ENCODE measurements around the gene ORAI3. TPM values are rescaled to one million over a fixed set of nuclear protein-coding genes. Genes with fewer than 3 reads are reported as not detected.

ORAI3 gene
- total RNA-seq, 1 donor from 2014 or later: 10.2 TPM

DNA sequence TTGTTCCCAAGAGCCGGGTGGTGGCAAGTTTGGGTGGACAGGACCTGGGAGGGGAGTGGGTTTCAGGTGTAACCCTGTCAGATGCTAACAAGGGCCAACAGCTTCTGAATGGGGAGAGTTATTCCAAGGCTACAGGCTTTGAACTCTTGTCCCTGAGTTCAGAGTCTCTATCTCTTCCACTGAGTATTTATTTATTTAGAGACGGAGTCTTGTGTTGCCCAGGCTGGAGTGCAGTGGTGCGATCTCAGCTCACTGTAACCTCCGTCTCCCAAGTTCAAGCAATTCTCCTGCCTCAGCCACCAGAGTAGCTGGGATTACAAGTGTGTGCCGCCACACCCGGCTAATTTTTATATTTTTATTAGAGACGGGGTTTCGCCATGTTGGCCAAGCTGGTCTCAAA lies 6.1 kb downstream of the ORAI3 start:
- Mint-ChIP-seq H3K36me3 (no peaks in the 10 kb centered on the region), H3K4me3 (no peak overlapping the region), H3K27ac (no peak overlapping the region), H3K4me1 (peaks cover 21% of the 10 kb centered on the region), H3K27me3 (ENCODE audit: insufficient read depth, low read depth) (peaks cover 3% of the 10 kb centered on the region), H3K9me3 (no peaks in the 10 kb centered on the region)
- no peak for DNase-seq (ENCODE audit: low spot score)
- Histone ChIP-seq H3K4me2 (no peak overlapping the region), H3K4me3 (no peak overlapping the region), H2AFZ (replicated peaks) (no peak overlapping the region), H3K79me2 (ENCODE audit: low read depth) (peaks cover 18% of the 10 kb centered on the region), H3K9me3 (ENCODE audit: low read depth) (no peaks in the 10 kb centered on the region), H3K4me1 (peaks cover 13% of the 10 kb centered on the region), H3K9ac (no peak overlapping the region), H4K20me1 (ENCODE audit: low read depth) (peaks cover 27% of the 10 kb centered on the region), H3K27me3 (no peaks in the 10 kb centered on the region), H3K27ac (no peak overlapping the region), H3F3A (ENCODE audit: low read depth) (peaks cover 55% of the 10 kb centered on the region), H3K36me3 (peaks cover 6% of the 10 kb centered on the region)
- TF ChIP-seq, protein P1, sequence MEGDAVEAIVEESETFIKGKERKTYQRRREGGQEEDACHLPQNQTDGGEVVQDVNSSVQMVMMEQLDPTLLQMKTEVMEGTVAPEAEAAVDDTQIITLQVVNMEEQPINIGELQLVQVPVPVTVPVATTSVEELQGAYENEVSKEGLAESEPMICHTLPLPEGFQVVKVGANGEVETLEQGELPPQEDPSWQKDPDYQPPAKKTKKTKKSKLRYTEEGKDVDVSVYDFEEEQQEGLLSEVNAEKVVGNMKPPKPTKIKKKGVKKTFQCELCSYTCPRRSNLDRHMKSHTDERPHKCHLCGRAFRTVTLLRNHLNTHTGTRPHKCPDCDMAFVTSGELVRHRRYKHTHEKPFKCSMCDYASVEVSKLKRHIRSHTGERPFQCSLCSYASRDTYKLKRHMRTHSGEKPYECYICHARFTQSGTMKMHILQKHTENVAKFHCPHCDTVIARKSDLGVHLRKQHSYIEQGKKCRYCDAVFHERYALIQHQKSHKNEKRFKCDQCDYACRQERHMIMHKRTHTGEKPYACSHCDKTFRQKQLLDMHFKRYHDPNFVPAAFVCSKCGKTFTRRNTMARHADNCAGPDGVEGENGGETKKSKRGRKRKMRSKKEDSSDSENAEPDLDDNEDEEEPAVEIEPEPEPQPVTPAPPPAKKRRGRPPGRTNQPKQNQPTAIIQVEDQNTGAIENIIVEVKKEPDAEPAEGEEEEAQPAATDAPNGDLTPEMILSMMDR (IDR thresholded peaks at IDR 0.05): no peak
- TF ChIP-seq EZH2 (IDR thresholded peaks at IDR 0.05) (no peak), EZH2phosphoT487 (IDR thresholded peaks at IDR 0.05) (no peak)

DNA sequence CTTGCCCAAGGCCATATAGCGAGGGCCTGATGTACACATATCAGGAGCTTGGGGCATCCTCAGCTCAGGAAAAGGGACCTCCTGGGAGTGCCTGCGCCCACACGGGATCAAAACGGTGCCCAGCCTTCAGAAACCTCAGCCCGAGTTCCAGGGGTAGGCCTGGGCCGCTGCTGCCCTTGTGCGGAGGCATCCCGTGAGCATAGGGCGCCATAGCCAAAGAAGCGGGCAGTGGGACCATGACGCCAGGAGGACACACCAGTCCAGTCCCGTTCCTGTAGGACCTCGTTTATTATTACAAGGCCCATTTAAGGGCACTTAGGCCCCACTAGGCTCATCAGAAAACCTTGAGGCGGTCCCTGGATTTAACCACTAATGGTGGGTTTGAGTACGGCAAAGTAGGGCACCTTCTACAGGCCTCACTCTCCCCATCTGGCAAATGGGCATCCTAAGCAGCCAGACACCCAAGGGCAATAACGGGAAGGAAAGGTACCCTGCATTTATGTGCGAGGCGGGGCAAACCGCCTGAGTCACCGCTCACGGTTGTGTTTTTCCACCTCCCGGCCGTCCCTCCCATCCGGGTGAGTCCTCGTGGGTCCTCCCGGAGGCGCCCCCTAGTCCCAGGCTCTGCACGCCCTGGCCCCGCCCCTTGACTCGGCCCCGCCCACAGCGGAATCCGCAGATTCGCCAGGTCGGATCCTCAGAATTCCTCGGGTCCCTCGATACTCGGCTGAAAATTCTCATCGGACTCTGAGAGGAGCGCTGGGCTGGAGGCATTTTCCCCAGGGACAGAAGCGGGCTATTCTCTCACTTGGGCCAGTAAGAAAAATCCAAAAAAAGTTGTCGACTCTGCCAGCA lies 8.0 kb downstream of the ORAI3 start:
- H2AFZ ChIP-seq (replicated peaks): peak overlapping the region; percentile 100
- Mint-ChIP-seq H3K4me1 (peaks cover 14% of the 10 kb centered on the region), H3K4me3 (peak overlapping the region; percentile 97), H3K36me3 (peaks cover 9% of the 10 kb centered on the region), H3K27me3 (ENCODE audit: insufficient read depth, low read depth) (peaks cover 3% of the 10 kb centered on the region), H3K27ac (peak overlapping the region; percentile 100), H3K9me3 (no peaks in the 10 kb centered on the region)
- H3K9me3 ChIP-seq (ENCODE audit: low read depth): no peaks in the 10 kb centered on the region
- H3K4me3 ChIP-seq: peak overlapping the region; percentile 98
- H3K4me2 ChIP-seq: peak overlapping the region; percentile 83
- peak overlapping the region; percentile 100 for H3K9ac ChIP-seq
- peaks cover 47% of the 10 kb centered on the region for H3F3A ChIP-seq (ENCODE audit: low read depth)
- TF ChIP-seq EZH2phosphoT487 (IDR thresholded peaks at IDR 0.05) (no peak), EZH2 (IDR thresholded peaks at IDR 0.05) (no peak)
- TF ChIP-seq, protein P1 (IDR thresholded peaks at IDR 0.05): peak; percentile 44
- H3K79me2 ChIP-seq (ENCODE audit: low read depth): peaks cover 23% of the 10 kb centered on the region
- H4K20me1 ChIP-seq (ENCODE audit: low read depth): peaks cover 16% of the 10 kb centered on the region
- peak overlapping the region; percentile 100 for H3K27ac ChIP-seq
- peaks cover 9% of the 10 kb centered on the region for H3K36me3 ChIP-seq
- no peaks in the 10 kb centered on the region for H3K27me3 ChIP-seq
- peak; percentile 89 for DNase-seq (ENCODE audit: low spot score)
- H3K4me1 ChIP-seq: peaks cover 5% of the 10 kb centered on the region

DNA sequence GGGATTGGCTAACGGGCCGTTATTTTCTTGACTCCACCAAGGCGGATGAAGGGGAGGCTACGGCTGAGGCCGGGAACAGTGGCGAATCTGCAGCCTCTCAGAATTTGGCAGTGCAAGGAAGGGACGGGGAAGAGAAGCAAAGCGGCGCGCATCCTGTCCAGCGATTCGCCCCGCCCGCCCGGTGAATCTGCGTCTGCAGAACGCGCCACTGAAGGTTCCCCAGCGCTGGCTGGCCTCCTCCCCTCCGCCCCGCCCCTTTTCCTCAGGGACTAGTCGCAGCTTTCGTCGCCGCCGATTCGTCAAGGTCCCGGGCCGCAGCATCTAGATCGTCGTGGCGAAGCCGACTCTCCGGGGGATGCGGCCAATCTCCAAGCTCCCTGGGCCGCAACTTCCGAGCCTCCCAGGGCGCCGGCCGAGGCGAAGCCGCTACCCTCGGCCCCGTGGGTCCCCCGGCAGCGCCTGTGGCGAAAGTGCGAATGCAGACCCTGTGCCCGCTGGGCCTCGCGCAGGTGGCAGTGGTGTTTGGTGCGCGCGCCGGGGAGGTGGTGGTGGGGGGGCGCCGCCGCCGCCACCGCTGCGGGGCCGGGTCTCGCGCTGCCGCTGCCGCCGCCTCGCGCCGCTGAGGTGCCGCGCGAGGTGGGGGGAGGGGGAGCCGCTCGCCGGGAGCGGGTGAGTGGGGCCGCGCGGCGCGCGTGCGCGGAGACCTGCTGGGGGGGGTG lies 8.7 kb downstream of the ORAI3 start, which contains the start of gene SETD1A:
Gene SETD1A, plus strand, starts transcription at position 299 of the 719 bp plus-strand sequence. CDS start 978 bp downstream, outside the sequence.
- peaks cover 23% of the 10 kb centered on the region for H3K79me2 ChIP-seq (ENCODE audit: low read depth)
- peaks cover 16% of the 10 kb centered on the region for H4K20me1 ChIP-seq (ENCODE audit: low read depth)
- Mint-ChIP-seq H3K4me1 (peaks cover 14% of the 10 kb centered on the region), H3K27me3 (ENCODE audit: insufficient read depth, low read depth) (peaks cover 5% of the 10 kb centered on the region), H3K9me3 (no peaks in the 10 kb centered on the region), H3K27ac (peak within 1 kb of the TSS; percentile 100), H3K36me3 (peaks cover 12% of the 10 kb centered on the region), H3K4me3 (peak within 1 kb of the TSS; percentile 97)
- peaks cover 47% of the 10 kb centered on the region for H3F3A ChIP-seq (ENCODE audit: low read depth)
- no peaks in the 10 kb centered on the region for H3K9me3 ChIP-seq (ENCODE audit: low read depth)
- peaks cover 11% of the 10 kb centered on the region for H3K36me3 ChIP-seq
- H2AFZ ChIP-seq (replicated peaks): peak within 1 kb of the TSS; percentile 100
- peaks cover 5% of the 10 kb centered on the region for H3K4me1 ChIP-seq
- H3K4me3 ChIP-seq: peak within 1 kb of the TSS; percentile 98
- TF ChIP-seq EZH2 (IDR thresholded peaks at IDR 0.05) (no peak), EZH2phosphoT487 (IDR thresholded peaks at IDR 0.05) (no peak)
- TF ChIP-seq, protein P1 (IDR thresholded peaks at IDR 0.05): no peak
- H3K4me2 ChIP-seq: peak within 1 kb of the TSS; percentile 83
- no peaks in the 10 kb centered on the region for H3K27me3 ChIP-seq
- DNase-seq (ENCODE audit: low spot score): peak; percentile 99
- H3K9ac ChIP-seq: peak within 1 kb of the TSS; percentile 100
- H3K27ac ChIP-seq: peak within 1 kb of the TSS; percentile 100
